Neural cell (in vitro differentiated cells): ENCODE measurements around the gene SOD3. TPM values are rescaled to one million over a fixed set of nuclear protein-coding genes. Genes with fewer than 3 reads are reported as not detected.

Experiments used
- H2AFZ ChIP-seq: fragments of 200-600, 300-800 bp; sonication (generic), shearing (Covaris generic); 2 replicates; pipeline ENCODE4 v1.6.0; 2014; ENCODE audit warnings: low read depth, mild to moderate bottlenecking, antibody characterized with exemption, low read length, moderate library complexity
- H3F3A ChIP-seq: fragments of 200-600 bp; shearing (Covaris generic); 2 replicates; pipeline ENCODE4 v1.6.1; 2016; ENCODE audit warnings: mild to moderate bottlenecking, moderate library complexity, mixed read lengths, antibody characterized with exemption, low read length; ENCODE audit not compliant: insufficient read depth, poor library complexity, severe bottlenecking
- H3K27ac ChIP-seq: fragments of 200-600, 300-800 bp; sonication (generic), shearing (Covaris generic); 2 replicates; pipeline ENCODE4 v1.5.1; 2014; ENCODE audit warnings: mild to moderate bottlenecking, low read length, moderate library complexity
- H3K27me3 ChIP-seq: fragments of 300-800, 200-600 bp; sonication (generic), shearing (Covaris generic); 2 replicates; pipeline ENCODE4 v1.6.0; 2014; ENCODE audit warnings: mild to moderate bottlenecking, low read depth, low read length, moderate library complexity; ENCODE audit not compliant: insufficient read depth
- H3K36me3 ChIP-seq: fragments of 300-800, 200-600 bp; sonication (generic), shearing (Covaris generic); 2 replicates; pipeline ENCODE4 v1.5.1; 2014; ENCODE audit warnings: mild to moderate bottlenecking, antibody characterized with exemption, low read length, moderate library complexity; ENCODE audit not compliant: insufficient read depth
- H3K4me2 ChIP-seq: fragments of 300-800, 200-600 bp; sonication (generic), shearing (Covaris generic); 2 replicates; pipeline ENCODE4 v1.6.0; 2014; ENCODE audit warnings: mild to moderate bottlenecking, low read length
- H3K4me3 ChIP-seq: fragments of 300-800, 200-600 bp; sonication (generic), shearing (Covaris generic); 2 replicates; pipeline ENCODE4 v1.5.1; 2014; ENCODE audit warnings: mild to moderate bottlenecking, low read length, moderate library complexity
- H3K79me2 ChIP-seq: fragments of 200-600 bp; shearing (Covaris generic); replicated peaks from 2 replicates; pipeline ENCODE4 v1.6.0; 2014; ENCODE audit warnings: mild to moderate bottlenecking, low read length, moderate library complexity; ENCODE audit not compliant: insufficient read depth
- H3K9ac ChIP-seq: fragments of 300-800, 200-600 bp; sonication (generic), shearing (Covaris generic); 2 replicates; pipeline ENCODE4 v1.6.1; 2016; ENCODE audit warnings: mild to moderate bottlenecking, low read length, mixed read lengths
- H3K9me2 ChIP-seq: fragments of 200-600 bp; shearing (Covaris generic); 2 replicates; pipeline ENCODE4 v1.6.1; 2016; ENCODE audit warnings: mild to moderate bottlenecking, low read length, mixed read lengths; ENCODE audit not compliant: insufficient read depth
- H3K9me3 ChIP-seq: fragments of 200-600, 300-800 bp; sonication (generic), shearing (Covaris generic); 2 replicates; pipeline ENCODE4 v1.6.1; 2016; ENCODE audit warnings: mild to moderate bottlenecking, mixed run types, low read length, moderate library complexity, mixed read lengths
- H4K20me1 ChIP-seq: fragments of 200-600 bp; shearing (Covaris generic); 2 replicates; pipeline ENCODE4 v1.6.1; 2016; ENCODE audit warnings: mild to moderate bottlenecking, mixed run types; ENCODE audit not compliant: insufficient read depth
- CTCF ChIP-seq: fragments of 450-650 bp; IDR thresholded peaks from 2 replicates; pipeline ENCODE4 v1.5.1; 2014; ENCODE audit warnings: antibody characterized with exemption, mild to moderate bottlenecking, moderate library complexity; ENCODE audit not compliant: poor library complexity, severe bottlenecking
- EP300 ChIP-seq: fragments of 450-650 bp; conservative IDR thresholded peaks from 2 replicates; pipeline ENCODE4 v1.6.1; 2014; ENCODE audit warnings: antibody characterized with exemption, mild to moderate bottlenecking, moderate library complexity; ENCODE audit not compliant: poor library complexity, severe bottlenecking
- EZH2 ChIP-seq: fragments of 200-600, 300-800 bp; shearing (Covaris generic), sonication (generic); IDR thresholded peaks from 2 replicates; pipeline ENCODE4 v1.6.1; 2014; ENCODE audit warnings: antibody characterized with exemption, low read length, borderline replicate concordance, mild to moderate bottlenecking; ENCODE audit not compliant: insufficient read depth, poor library complexity, severe bottlenecking
- MXI1 ChIP-seq: fragments of 450-650 bp; conservative IDR thresholded peaks from 2 replicates; pipeline ENCODE4 v1.6.1; 2014; ENCODE audit warnings: antibody characterized with exemption, mild to moderate bottlenecking; ENCODE audit not compliant: poor library complexity, severe bottlenecking
- POLR2AphosphoS5 ChIP-seq: IDR thresholded peaks from 2 replicates; pipeline ENCODE4 v1.6.1; 2012
- RAD21 ChIP-seq: fragments of 450-650 bp; conservative IDR thresholded peaks from 2 replicates; pipeline ENCODE4 v1.6.1; 2014; ENCODE audit warnings: antibody characterized with exemption, mild to moderate bottlenecking, moderate library complexity
- SMC3 ChIP-seq: fragments of 450-650 bp; conservative IDR thresholded peaks from 2 replicates; pipeline ENCODE4 v1.6.1; 2014; ENCODE audit warnings: antibody characterized with exemption, mild to moderate bottlenecking, moderate library complexity; ENCODE audit not compliant: poor library complexity
- TAF1 ChIP-seq: IDR thresholded peaks from 2 replicates; pipeline ENCODE4 v1.6.1; 2012; ENCODE audit warnings: low read depth
- polyA plus RNA-seq: library from polyadenylated mRNA; depleted of rRNA; stranded (reverse); fragments of >200 nt; gene quantifications from 2 replicates; pipeline ENCODE4 v1.2.3, GENCODE V29; 2014
- TF ChIP-seq, protein P1 (sequence below): IDR thresholded peaks from 2 replicates; pipeline ENCODE4 v1.6.1; 2012; ENCODE audit warnings: borderline replicate concordance

Gene SOD3
- polyA plus RNA-seq, 1 donor from 2014 or later = not detected

- no peak overlapping the region for H3K4me2 ChIP-seq
- H3K9ac ChIP-seq = no peak overlapping the region
- H3K79me2 ChIP-seq = no peaks in the 10 kb centered on the region
- no peaks in the 10 kb centered on the region for H3F3A ChIP-seq
- no peak overlapping the region for H3K27ac ChIP-seq
- no peaks in the 10 kb centered on the region for H3K9me2 ChIP-seq
- H4K20me1 ChIP-seq = no peaks in the 10 kb centered on the region
- H3K9me3 ChIP-seq = no peaks in the 10 kb centered on the region
- no peak for TF ChIP-seq EP300
- no peak for TF ChIP-seq POLR2AphosphoS5
- TF ChIP-seq, protein P1, sequence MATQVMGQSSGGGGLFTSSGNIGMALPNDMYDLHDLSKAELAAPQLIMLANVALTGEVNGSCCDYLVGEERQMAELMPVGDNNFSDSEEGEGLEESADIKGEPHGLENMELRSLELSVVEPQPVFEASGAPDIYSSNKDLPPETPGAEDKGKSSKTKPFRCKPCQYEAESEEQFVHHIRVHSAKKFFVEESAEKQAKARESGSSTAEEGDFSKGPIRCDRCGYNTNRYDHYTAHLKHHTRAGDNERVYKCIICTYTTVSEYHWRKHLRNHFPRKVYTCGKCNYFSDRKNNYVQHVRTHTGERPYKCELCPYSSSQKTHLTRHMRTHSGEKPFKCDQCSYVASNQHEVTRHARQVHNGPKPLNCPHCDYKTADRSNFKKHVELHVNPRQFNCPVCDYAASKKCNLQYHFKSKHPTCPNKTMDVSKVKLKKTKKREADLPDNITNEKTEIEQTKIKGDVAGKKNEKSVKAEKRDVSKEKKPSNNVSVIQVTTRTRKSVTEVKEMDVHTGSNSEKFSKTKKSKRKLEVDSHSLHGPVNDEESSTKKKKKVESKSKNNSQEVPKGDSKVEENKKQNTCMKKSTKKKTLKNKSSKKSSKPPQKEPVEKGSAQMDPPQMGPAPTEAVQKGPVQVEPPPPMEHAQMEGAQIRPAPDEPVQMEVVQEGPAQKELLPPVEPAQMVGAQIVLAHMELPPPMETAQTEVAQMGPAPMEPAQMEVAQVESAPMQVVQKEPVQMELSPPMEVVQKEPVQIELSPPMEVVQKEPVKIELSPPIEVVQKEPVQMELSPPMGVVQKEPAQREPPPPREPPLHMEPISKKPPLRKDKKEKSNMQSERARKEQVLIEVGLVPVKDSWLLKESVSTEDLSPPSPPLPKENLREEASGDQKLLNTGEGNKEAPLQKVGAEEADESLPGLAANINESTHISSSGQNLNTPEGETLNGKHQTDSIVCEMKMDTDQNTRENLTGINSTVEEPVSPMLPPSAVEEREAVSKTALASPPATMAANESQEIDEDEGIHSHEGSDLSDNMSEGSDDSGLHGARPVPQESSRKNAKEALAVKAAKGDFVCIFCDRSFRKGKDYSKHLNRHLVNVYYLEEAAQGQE = no peak
- TF ChIP-seq TAF1 = no peak
- H2AFZ ChIP-seq = no peak overlapping the region
- H3K36me3 ChIP-seq = no peaks in the 10 kb centered on the region
- H3K4me3 ChIP-seq = no peak overlapping the region
- no peaks in the 10 kb centered on the region for H3K27me3 ChIP-seq
These were observed 1.3 kb upstream of the SOD3 start for GRCh38 chr4:24794051-24794450.

- Histone ChIP-seq H3K27ac (no peak overlapping the region), H3K79me2 (no peaks in the 10 kb centered on the region), H3F3A (no peaks in the 10 kb centered on the region), H3K4me2 (no peak overlapping the region), H3K9me2 (no peaks in the 10 kb centered on the region), H2AFZ (no peak overlapping the region), H4K20me1 (no peaks in the 10 kb centered on the region), H3K4me3 (no peak overlapping the region), H3K36me3 (no peaks in the 10 kb centered on the region), H3K9ac (no peak overlapping the region), H3K9me3 (no peaks in the 10 kb centered on the region), H3K27me3 (no peaks in the 10 kb centered on the region)
- no peak for TF ChIP-seq POLR2AphosphoS5
- TF ChIP-seq RAD21 = no peak
- TF ChIP-seq TAF1 = no peak
- TF ChIP-seq EZH2 = no peak
- TF ChIP-seq SMC3 = no peak
- TF ChIP-seq MXI1 = no peak
- no peak for TF ChIP-seq CTCF
- TF ChIP-seq, protein P1 = no peak
- no peak for TF ChIP-seq EP300
These were observed 893 bp upstream of the SOD3 start for GRCh38 chr4:24794480-24794879.
